ENCODE results near the gene ANKRD66.
"Not testable (repeated sequence)": the region's sequence is repeated elsewhere in the genome, so short reads cannot be mapped to it uniquely, and the experiment has no call there.

The ANKRD66 gene

GRCh38 chr6:46764280-46764679 is 17.5 kb downstream of the ANKRD66 start:
- H2BK120ac ChIP-seq (ENCODE audit: low read depth, low read length); H2BK12ac ChIP-seq (ENCODE audit: low read length); H2AK5ac ChIP-seq (ENCODE audit: low read depth, low read length); H3K14ac ChIP-seq (ENCODE audit: low read length); DNase-seq (ENCODE audit: low spot score); H3K18ac ChIP-seq (ENCODE audit: low read length); H2BK15ac ChIP-seq (ENCODE audit: low read length); H4K91ac ChIP-seq (ENCODE audit: low read depth, low read length, poor library complexity); H3K23ac ChIP-seq (ENCODE audit: low read depth, low read length, poor library complexity); H3K4ac ChIP-seq (ENCODE audit: low read length); H3K27ac ChIP-seq (replicated peaks; ENCODE audit: low read length); H2AFZ ChIP-seq (ENCODE audit: low read length); H3K4me3 ChIP-seq (ENCODE audit: low read length in 2 of 2); H3K27me3 ChIP-seq (ENCODE audit: control insufficient read depth in 3 of 3, insufficient read depth in 3 of 3, low read depth in 1 of 3, low read length in 3 of 3); H3K4me1 ChIP-seq (ENCODE audit: control insufficient read depth in 2 of 2, insufficient read depth in 1 of 2, low read depth in 1 of 2, low read length in 2 of 2); H2BK5ac ChIP-seq (ENCODE audit: low read length); H3K36me3 ChIP-seq (replicated peaks in 1 of 2; ENCODE audit: control insufficient read depth in 2 of 2, insufficient read depth in 2 of 2, low read length in 2 of 2); H3K79me1 ChIP-seq (ENCODE audit: low read depth, low read length); H3K9ac ChIP-seq (ENCODE audit: low read depth, low read length, poor library complexity); H4K8ac ChIP-seq (ENCODE audit: low read depth, low read length); H3K9me3 ChIP-seq (replicated peaks in 1 of 2; ENCODE audit: control insufficient read depth in 2 of 2, insufficient read depth in 1 of 2, low read depth in 1 of 2, low read length in 2 of 2); H3K4me2 ChIP-seq (ENCODE audit: insufficient read depth, low read length, poor library complexity, severe bottlenecking): not testable (repeated sequence)
- WGBS, 2 donors (ENCODE audit: extremely low coverage in 2 of 2, insufficient read length in 2 of 2, insufficient replicate concordance in 1 of 2), result no CpG with 5 or more reads among the region's 10 CpGs

- no peaks in the 10 kb centered on the region for H3K4me1 ChIP-seq (ENCODE audit: control insufficient read depth in 2 of 2, insufficient read depth in 1 of 2, low read depth in 1 of 2, low read length in 2 of 2)
- H3K4ac ChIP-seq (ENCODE audit: low read length), result no peak overlapping the region
- H2AFZ ChIP-seq (ENCODE audit: low read length), result no peak overlapping the region
- H3K4me3 ChIP-seq (ENCODE audit: low read length in 2 of 2), result no peak overlapping the region
- H4K8ac ChIP-seq (ENCODE audit: low read depth, low read length), result no peak overlapping the region
- H2BK120ac ChIP-seq (ENCODE audit: low read depth, low read length), result no peak overlapping the region
- no peak for DNase-seq (ENCODE audit: low spot score)
- no peak overlapping the region for H4K91ac ChIP-seq (ENCODE audit: low read depth, low read length, poor library complexity)
- H2BK12ac ChIP-seq (ENCODE audit: low read length), result no peak overlapping the region
- no peaks in the 10 kb centered on the region for H3K27me3 ChIP-seq (ENCODE audit: control insufficient read depth in 3 of 3, insufficient read depth in 3 of 3, low read depth in 1 of 3, low read length in 3 of 3)
- no peak overlapping the region for H2BK15ac ChIP-seq (ENCODE audit: low read length)
- H3K27ac ChIP-seq (replicated peaks; ENCODE audit: low read length), result no peak overlapping the region
- no peak overlapping the region for H2BK5ac ChIP-seq (ENCODE audit: low read length)
- H3K14ac ChIP-seq (ENCODE audit: low read length), result no peak overlapping the region
- no peak overlapping the region for H3K18ac ChIP-seq (ENCODE audit: low read length)
- H3K9me3 ChIP-seq (replicated peaks in 1 of 2; ENCODE audit: control insufficient read depth in 2 of 2, insufficient read depth in 1 of 2, low read depth in 1 of 2, low read length in 2 of 2), result no peaks in the 10 kb centered on the region
- no peak overlapping the region for H3K4me2 ChIP-seq (ENCODE audit: insufficient read depth, low read length, poor library complexity, severe bottlenecking)
- H2AK5ac ChIP-seq (ENCODE audit: low read depth, low read length), result no peak overlapping the region
- H3K36me3 ChIP-seq (replicated peaks in 1 of 2; ENCODE audit: control insufficient read depth in 2 of 2, insufficient read depth in 2 of 2, low read length in 2 of 2), result no peaks in the 10 kb centered on the region
- no peaks in the 10 kb centered on the region for H3K79me1 ChIP-seq (ENCODE audit: low read depth, low read length)
- no peak overlapping the region for H3K23ac ChIP-seq (ENCODE audit: low read depth, low read length, poor library complexity)
- H3K9ac ChIP-seq (ENCODE audit: low read depth, low read length, poor library complexity), result no peak overlapping the region
- no CpG with 5 or more reads among the region's 5 CpGs for WGBS, 2 donors (ENCODE audit: extremely low coverage in 2 of 2, insufficient read length in 2 of 2, insufficient replicate concordance in 1 of 2)
Measured at GRCh38 chr6:46764961-46765360, 18.2 kb downstream of the ANKRD66 start.

- H3K27me3 ChIP-seq (ENCODE audit: control insufficient read depth in 3 of 3, insufficient read depth in 3 of 3, low read depth in 1 of 3, low read length in 3 of 3), result no peaks in the 10 kb centered on the region
- H3K23ac ChIP-seq (ENCODE audit: low read depth, low read length, poor library complexity), result no peak overlapping the region
- no peaks in the 10 kb centered on the region for H3K79me1 ChIP-seq (ENCODE audit: low read depth, low read length)
- H2BK12ac ChIP-seq (ENCODE audit: low read length), result no peak overlapping the region
- no peak overlapping the region for H3K4me2 ChIP-seq (ENCODE audit: insufficient read depth, low read length, poor library complexity, severe bottlenecking)
- H3K4me3 ChIP-seq (ENCODE audit: low read length in 2 of 2), result no peak overlapping the region
- H3K4me1 ChIP-seq (ENCODE audit: control insufficient read depth in 2 of 2, insufficient read depth in 1 of 2, low read depth in 1 of 2, low read length in 2 of 2), result no peaks in the 10 kb centered on the region
- no peak overlapping the region for H4K91ac ChIP-seq (ENCODE audit: low read depth, low read length, poor library complexity)
- no peak overlapping the region for H3K14ac ChIP-seq (ENCODE audit: low read length)
- H2BK5ac ChIP-seq (ENCODE audit: low read length), result no peak overlapping the region
- no peak overlapping the region for H3K27ac ChIP-seq (replicated peaks; ENCODE audit: low read length)
- no peak overlapping the region for H3K9ac ChIP-seq (ENCODE audit: low read depth, low read length, poor library complexity)
- H2BK120ac ChIP-seq (ENCODE audit: low read depth, low read length), result no peak overlapping the region
- H3K18ac ChIP-seq (ENCODE audit: low read length), result no peak overlapping the region
- no peak overlapping the region for H3K4ac ChIP-seq (ENCODE audit: low read length)
- H2BK15ac ChIP-seq (ENCODE audit: low read length), result no peak overlapping the region
- no peaks in the 10 kb centered on the region for H3K36me3 ChIP-seq (replicated peaks in 1 of 2; ENCODE audit: control insufficient read depth in 2 of 2, insufficient read depth in 2 of 2, low read length in 2 of 2)
- WGBS, 2 donors (ENCODE audit: extremely low coverage in 2 of 2, insufficient read length in 2 of 2, insufficient replicate concordance in 1 of 2), result no CpG with 5 or more reads among the region's 1 CpG
- no peak overlapping the region for H2AFZ ChIP-seq (ENCODE audit: low read length)
- no peak for DNase-seq (ENCODE audit: low spot score)
- no peaks in the 10 kb centered on the region for H3K9me3 ChIP-seq (replicated peaks in 1 of 2; ENCODE audit: control insufficient read depth in 2 of 2, insufficient read depth in 1 of 2, low read depth in 1 of 2, low read length in 2 of 2)
- no peak overlapping the region for H2AK5ac ChIP-seq (ENCODE audit: low read depth, low read length)
- H4K8ac ChIP-seq (ENCODE audit: low read depth, low read length), result no peak overlapping the region
Measured at GRCh38 chr6:46772016-46772415, 25.3 kb downstream of the ANKRD66 start.

GRCh38 chr6:46772762-46773161 is 26.0 kb downstream of the ANKRD66 start:
- no peak overlapping the region for H2BK120ac ChIP-seq (ENCODE audit: low read depth, low read length)
- H2AK5ac ChIP-seq (ENCODE audit: low read depth, low read length), result no peak overlapping the region
- no peak overlapping the region for H2BK15ac ChIP-seq (ENCODE audit: low read length)

More at GRCh38 chr6:46772762-46773161, 26.0 kb downstream of the ANKRD66 start:
- no peak for DNase-seq (ENCODE audit: low spot score)
- Histone ChIP-seq H3K4me1 (ENCODE audit: control insufficient read depth in 2 of 2, insufficient read depth in 1 of 2, low read depth in 1 of 2, low read length in 2 of 2) (no peaks in the 10 kb centered on the region), H3K4ac (ENCODE audit: low read length) (no peak overlapping the region), H2AFZ (ENCODE audit: low read length) (no peak overlapping the region), H2BK12ac (ENCODE audit: low read length) (no peak overlapping the region), H3K27me3 (ENCODE audit: control insufficient read depth in 3 of 3, insufficient read depth in 3 of 3, low read depth in 1 of 3, low read length in 3 of 3) (no peaks in the 10 kb centered on the region), H3K9ac (ENCODE audit: low read depth, low read length, poor library complexity) (no peak overlapping the region), H3K4me3 (ENCODE audit: low read length in 2 of 2) (no peak overlapping the region), H2BK5ac (ENCODE audit: low read length) (no peak overlapping the region), H3K14ac (ENCODE audit: low read length) (no peak overlapping the region), H3K79me1 (ENCODE audit: low read depth, low read length) (no peaks in the 10 kb centered on the region), H3K9me3 (replicated peaks in 1 of 2; ENCODE audit: control insufficient read depth in 2 of 2, insufficient read depth in 1 of 2, low read depth in 1 of 2, low read length in 2 of 2) (no peaks in the 10 kb centered on the region), H3K36me3 (replicated peaks in 1 of 2; ENCODE audit: control insufficient read depth in 2 of 2, insufficient read depth in 2 of 2, low read length in 2 of 2) (no peaks in the 10 kb centered on the region), H3K4me2 (ENCODE audit: insufficient read depth, low read length, poor library complexity, severe bottlenecking) (no peak overlapping the region), H3K27ac (replicated peaks; ENCODE audit: low read length) (no peak overlapping the region), H4K8ac (ENCODE audit: low read depth, low read length) (no peak overlapping the region), H3K18ac (ENCODE audit: low read length) (no peak overlapping the region), H4K91ac (ENCODE audit: low read depth, low read length, poor library complexity) (no peak overlapping the region), H3K23ac (ENCODE audit: low read depth, low read length, poor library complexity) (no peak overlapping the region)
- no CpG with 5 or more reads among the region's 2 CpGs for WGBS, 2 donors (ENCODE audit: extremely low coverage in 2 of 2, insufficient read length in 2 of 2, insufficient replicate concordance in 1 of 2)

All from neuronal stem cell (in vitro differentiated cells).